Kidney epithelial cell (primary cell): ENCODE results near the gene POU3F1. TPM values are rescaled to one million over a fixed set of nuclear protein-coding genes. Genes with fewer than 3 reads are reported as not detected.

Experiments
- DNase-seq: peaks from one replicate; pipeline ENCODE4 v3.0.0-alpha.2; 2010; ENCODE audit warnings: low read depth
- H3K27me3 ChIP-seq: 2 replicates; pipeline ENCODE4 v1.6.0; 2011; ENCODE audit warnings: low read length; ENCODE audit not compliant: control insufficient read depth, insufficient read depth
- H3K36me3 ChIP-seq: 2 replicates; pipeline ENCODE4 v1.5.1; 2011; ENCODE audit warnings: low read length; ENCODE audit not compliant: control insufficient read depth, insufficient read depth
- H3K4me3 ChIP-seq: 2 replicates; pipeline ENCODE4 v1.5.1; 2011; ENCODE audit warnings: low read depth, mild to moderate bottlenecking, control low read depth, low read length
- total RNA-seq: library from RNA; depleted of rRNA; stranded (reverse); fragments of >200 nt; gene quantifications from 2 replicates; pipeline ENCODE4 v1.2.3, GENCODE V29; 2015
- TF ChIP-seq, protein P1 (sequence below): IDR thresholded peaks from 2 replicates; pipeline ENCODE4 v1.5.1; 2011; ENCODE audit warnings: mild to moderate bottlenecking, moderate library complexity, low read length, control low read depth, inconsistent platforms; ENCODE audit not compliant: insufficient read depth, poor library complexity, severe bottlenecking

POU3F1 gene
- total RNA-seq, 1 donor from 2014 or later = 0.08 TPM

DNA sequence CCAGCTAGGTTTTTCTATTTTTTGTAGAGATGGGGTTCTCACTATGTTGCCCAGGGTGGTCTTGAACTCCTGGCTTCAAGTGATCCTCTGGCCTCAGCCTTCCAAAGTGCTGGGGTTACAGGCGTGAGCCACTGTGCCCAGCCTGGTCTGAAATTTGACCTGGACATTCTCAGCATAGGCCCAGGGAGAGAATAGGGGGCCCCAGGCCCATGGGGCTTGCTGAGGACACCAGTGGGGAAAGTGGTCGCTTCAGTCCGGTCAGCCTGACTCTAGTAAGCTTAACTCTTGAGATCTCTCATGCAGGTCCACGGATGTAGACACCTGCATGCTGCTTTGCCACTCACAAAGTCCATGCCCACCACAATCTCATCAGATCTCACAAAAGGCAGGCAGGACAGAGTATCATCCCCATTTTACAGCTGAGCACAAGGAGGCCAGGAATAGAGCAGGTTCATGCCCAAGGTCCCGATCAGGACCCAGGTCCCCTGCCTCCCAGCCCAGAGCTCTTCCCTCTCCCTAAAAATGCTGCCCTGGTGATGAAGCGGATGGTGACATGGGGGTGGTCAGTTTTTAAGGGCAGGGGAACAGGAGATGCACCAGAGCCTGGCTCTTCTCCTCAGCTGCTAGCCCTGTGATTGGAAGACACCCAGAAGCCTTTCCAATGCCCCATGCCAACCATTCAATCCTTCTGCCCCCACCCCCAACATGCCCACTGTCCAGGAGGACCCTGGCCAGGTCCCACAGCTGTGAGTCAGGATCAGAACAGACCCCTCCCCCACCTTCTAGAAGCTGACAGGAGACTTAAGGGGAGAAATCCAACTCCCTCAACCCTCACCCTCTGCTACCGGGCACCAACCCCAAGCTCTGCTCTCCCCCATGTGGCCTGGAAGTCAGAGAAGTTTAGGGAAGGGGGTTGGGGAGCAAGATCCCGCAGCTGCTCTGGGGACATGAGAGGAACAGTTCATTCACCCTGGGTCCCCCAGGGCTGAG is 43.0 kb downstream of the POU3F1 start:
- Histone ChIP-seq H3K27me3 (no peaks in the 10 kb centered on the region), H3K4me3 (peak overlapping the region; percentile 71), H3K36me3 (no peaks in the 10 kb centered on the region)
- DNase-seq = no peak
- TF ChIP-seq, protein P1, sequence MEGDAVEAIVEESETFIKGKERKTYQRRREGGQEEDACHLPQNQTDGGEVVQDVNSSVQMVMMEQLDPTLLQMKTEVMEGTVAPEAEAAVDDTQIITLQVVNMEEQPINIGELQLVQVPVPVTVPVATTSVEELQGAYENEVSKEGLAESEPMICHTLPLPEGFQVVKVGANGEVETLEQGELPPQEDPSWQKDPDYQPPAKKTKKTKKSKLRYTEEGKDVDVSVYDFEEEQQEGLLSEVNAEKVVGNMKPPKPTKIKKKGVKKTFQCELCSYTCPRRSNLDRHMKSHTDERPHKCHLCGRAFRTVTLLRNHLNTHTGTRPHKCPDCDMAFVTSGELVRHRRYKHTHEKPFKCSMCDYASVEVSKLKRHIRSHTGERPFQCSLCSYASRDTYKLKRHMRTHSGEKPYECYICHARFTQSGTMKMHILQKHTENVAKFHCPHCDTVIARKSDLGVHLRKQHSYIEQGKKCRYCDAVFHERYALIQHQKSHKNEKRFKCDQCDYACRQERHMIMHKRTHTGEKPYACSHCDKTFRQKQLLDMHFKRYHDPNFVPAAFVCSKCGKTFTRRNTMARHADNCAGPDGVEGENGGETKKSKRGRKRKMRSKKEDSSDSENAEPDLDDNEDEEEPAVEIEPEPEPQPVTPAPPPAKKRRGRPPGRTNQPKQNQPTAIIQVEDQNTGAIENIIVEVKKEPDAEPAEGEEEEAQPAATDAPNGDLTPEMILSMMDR = no peak

DNA sequence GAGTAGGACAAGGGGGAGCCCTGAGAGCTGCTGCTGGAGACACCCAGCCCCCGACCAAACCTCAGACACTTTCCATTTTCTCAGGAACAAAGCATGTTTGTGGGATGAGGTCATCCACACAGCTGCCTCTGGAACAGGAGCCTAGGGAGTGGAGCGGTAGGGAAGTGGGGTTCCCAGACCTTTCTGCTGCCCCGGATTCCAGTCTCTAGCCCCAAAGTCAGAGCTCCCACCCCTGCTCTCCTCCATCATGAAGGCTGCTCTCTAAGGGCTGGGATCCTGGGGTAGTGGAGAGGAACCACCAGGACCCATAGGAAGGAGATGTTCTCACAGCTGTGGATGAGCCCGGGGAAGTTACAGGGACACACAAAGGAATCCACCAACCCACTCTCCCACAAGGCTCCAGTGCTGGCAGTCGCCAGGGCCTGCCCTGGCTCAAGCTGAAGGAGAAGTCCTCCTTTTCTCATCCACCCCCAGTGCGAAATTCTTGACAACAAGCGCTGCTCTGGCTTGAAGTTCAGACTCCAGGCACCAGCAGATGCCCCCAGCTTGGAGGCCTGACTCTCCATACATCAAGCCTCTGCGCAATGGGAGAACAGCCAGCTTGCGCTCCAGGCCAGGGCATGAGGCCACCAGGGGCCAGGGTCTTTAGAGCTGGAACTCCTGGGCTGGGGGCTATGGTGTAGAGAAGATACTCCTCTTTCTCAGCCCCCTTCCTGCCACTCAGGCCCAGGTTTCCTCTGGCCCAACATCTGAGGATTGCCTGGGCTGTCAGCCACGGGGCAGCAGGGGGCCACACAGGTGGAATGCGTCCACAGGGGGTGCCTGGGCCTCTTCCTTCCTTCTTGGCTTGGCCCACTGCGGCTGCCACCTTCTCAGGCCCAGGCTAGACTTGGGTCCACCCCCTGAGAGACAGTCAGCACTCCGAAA is 45.8 kb downstream of the POU3F1 start:
- DNase-seq = no peak
- no peaks in the 10 kb centered on the region for H3K27me3 ChIP-seq
- H3K36me3 ChIP-seq = no peaks in the 10 kb centered on the region
- TF ChIP-seq, protein P1 = no peak
- H3K4me3 ChIP-seq = no peak overlapping the region

DNA sequence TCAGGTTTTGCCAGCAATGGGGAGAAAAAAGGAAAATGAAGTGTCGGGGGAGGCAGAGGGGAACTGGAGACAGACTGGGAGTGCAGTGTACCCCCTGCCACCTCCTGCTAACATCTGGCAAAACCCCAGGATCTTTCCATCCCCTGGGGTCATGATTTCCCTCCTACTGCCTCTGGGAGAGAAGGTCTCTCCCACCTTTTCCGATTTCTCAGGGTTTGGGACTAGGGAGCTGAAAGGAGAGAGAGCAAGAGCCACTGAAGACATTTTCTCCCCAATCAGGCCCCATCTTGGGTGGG is 46.4 kb downstream of the POU3F1 start:
- H3K4me3 ChIP-seq = no peak overlapping the region
- no peak for DNase-seq

DNA sequence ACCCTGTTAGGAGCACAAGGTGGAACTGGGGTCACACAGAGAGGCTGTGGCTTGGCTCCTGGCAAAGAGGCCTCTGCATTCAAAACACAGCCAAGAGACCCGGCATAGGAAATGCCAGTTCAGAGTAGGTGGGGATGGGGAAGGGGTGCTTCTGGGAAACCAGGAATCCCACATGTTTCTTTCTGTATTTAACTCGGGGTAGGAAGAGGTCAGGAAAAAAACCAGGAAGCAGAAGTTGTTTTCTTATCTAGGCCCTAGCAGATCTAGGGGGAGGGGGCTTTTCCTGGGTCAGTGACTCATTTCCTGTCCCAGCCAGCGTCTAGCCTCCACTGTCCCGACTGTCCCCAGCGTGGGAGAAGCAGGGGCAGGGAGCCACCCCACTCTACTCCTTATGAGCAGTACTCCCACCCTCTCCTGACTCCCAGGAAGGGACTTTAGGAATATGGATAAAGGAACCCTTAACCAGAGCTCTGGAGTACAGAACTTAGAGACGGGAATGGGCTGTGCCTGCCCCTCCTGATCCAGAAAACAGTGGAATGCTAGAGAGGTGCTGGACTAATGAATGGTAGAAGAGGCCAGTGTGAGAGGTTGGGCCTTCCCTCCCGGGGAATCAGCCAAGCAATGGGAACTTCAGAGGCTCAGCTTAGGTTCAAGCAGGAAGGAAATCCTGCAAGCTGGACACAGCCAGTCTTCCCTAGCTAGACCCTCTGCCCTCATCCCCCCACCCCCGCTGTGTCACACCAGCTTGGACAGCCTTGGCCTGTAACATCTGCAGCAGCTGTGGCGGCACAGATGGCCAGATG is 47.0 kb downstream of the POU3F1 start:
- DNase-seq = no peak
- H3K36me3 ChIP-seq = peaks cover 2% of the 10 kb centered on the region
- TF ChIP-seq, protein P1 = no peak
- H3K4me3 ChIP-seq = no peak overlapping the region
- no peaks in the 10 kb centered on the region for H3K27me3 ChIP-seq

More for the DNA sequence above, 46.4 kb downstream of the POU3F1 start:
- Histone ChIP-seq H3K27me3 (no peaks in the 10 kb centered on the region), H3K36me3 (no peaks in the 10 kb centered on the region)
- TF ChIP-seq, protein P1 = no peak

DNA sequence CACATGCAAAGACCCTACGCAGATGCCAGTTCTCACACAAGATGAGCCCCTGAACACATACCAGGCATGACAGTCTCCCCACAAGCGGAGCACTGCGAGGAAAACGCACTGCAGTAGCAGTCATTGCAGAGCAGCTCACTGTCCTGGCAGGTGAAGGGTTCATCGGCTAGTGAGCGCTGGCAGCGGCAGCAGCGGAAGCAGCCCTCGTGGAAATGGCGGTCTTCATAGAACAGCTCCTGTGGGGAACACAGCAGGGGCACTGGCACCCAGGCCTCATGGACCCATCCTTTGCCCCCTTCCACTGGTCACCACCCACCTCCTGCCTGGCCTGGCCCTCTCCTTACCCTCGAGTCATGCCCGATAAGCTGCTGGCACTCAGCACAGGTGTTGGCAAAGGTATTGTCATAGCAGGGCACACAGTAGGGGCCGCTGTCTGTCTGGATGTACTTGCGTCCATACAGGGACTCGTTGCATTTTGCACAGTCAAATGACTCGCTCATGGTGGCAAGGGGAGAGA is 47.6 kb downstream of the POU3F1 start:
- Histone ChIP-seq H3K36me3 (peaks cover 2% of the 10 kb centered on the region), H3K4me3 (no peak overlapping the region), H3K27me3 (no peaks in the 10 kb centered on the region)
- DNase-seq = no peak
- TF ChIP-seq, protein P1 = peak; percentile 1
